HG03565 (cell line): ENCODE measurements around the gene XIRP1.

Experiments used
- ATAC-seq: cut with Tn5 transposase; IDR thresholded peaks from one replicate; pipeline ENCODE4 v1.9.1; 2021; ENCODE audit warnings: mild to moderate bottlenecking, moderate library complexity; ENCODE audit not compliant: unreplicated experiment

The XIRP1 gene

DNA sequence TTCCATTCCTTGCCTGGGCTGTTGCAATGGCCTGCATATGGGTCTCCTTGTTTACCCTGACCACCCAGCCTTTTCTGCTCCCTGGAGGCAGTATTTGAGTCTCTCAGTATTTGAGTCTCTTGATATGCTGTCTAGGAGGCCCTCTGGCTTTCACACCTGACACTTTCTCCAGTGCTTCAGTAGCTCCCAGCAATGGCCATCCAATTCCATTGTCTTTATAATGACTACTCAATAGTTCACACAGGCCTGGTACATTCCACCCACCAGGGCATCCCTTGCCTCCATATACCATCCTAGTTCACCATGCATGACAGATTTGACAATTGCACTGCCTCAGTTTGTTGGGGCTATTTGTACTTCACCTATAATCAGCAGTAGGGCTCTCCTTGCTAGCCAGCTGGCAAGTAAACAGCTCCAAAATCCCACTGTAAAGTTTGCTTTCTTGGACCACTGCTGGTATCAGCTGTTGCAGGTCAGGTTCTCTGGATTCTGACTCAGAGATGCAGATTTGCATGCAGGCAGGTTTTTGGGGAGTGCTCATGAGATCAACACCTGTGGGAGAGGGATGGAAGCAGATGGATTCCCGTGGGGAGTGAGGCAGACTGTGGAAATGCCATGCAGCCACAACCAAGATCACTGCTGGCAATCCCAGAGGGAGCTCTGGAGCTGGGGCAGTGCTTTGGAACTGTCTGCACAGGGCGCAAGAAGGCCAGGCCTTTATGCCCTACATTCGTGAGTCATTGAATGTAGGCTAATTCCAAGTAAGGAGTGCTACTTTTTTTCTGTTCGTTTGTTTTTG, 19.1 kb upstream of the XIRP1 start:
- ATAC-seq = no peak

DNA sequence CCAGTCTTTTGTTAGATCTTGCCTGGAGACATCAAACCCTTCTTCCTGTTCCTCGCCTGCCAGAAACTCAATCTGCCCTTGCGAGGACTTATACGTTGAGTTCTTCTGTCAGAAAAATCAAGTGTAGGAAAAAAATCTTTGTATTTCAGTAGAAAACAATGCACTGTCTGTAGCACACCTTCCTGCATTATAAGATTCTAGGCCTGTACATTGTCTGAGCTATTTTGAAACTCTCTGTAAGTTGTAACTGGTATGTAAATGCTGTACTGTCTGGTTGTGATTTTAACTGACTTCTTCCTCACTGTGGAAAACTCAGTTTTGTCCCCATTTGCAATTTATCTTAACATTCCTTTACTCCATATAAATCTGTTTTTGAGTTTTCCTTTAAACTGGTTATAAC, 17.7 kb upstream of the XIRP1 start:
- ATAC-seq = no peak

DNA sequence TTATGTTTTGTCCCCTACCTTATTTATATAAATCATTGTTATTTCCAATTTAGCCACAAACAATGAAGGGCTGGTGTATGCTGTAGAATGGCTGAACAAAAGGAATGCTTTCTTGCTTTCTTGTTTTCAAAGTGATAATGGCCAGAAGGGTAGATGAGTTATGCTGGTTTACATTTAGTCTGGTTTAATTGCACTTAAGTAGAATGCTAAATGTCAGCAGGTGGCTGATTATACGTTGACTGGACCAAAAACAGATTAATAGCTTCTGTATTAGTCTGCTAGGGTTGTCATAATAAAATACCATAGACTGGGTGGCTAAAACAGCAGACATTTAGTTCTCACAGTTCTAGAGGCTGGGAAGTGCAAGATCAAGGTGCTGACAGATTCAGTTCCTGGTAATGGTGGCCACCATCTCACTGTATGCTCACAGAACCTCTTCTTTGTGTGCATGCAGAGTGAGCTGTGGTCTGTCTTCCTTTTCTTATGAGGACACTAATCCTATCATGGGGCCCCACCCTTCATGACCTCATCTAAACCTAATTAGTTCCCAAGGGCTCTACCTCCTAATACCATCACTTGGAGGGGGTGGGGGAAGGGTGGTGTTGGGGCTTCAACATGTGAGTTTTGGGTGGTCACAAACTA, 17.1 kb upstream of the XIRP1 start:
- ATAC-seq = no peak

DNA sequence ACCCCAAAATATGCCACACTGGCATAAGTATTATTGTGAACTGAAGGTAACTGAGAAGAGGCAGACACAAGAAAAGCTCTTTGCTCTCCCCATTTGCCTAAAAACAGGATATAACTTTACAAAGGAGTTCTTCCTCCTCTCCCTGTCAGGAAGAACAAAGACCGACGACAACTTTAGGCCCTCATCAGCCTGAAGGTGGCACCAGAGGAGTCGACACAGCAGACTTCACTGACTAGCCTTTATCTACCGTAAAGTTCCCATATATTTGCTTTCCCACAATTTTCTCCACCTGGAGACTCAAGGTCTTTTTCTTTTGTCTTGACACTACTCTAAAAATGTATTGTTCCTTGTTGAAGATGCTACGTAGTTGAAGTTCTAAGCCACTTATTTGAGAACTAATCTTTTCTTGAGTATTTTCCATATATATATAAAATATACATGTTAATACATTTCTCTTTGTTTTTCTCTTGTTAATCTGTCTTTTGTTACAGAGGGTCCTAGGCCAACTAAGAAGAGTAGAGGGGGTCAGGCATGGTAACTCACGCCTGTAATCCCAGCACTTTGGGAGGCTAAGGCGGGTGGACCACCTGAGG, 16.2 kb upstream of the XIRP1 start:
- ATAC-seq = no peak

DNA sequence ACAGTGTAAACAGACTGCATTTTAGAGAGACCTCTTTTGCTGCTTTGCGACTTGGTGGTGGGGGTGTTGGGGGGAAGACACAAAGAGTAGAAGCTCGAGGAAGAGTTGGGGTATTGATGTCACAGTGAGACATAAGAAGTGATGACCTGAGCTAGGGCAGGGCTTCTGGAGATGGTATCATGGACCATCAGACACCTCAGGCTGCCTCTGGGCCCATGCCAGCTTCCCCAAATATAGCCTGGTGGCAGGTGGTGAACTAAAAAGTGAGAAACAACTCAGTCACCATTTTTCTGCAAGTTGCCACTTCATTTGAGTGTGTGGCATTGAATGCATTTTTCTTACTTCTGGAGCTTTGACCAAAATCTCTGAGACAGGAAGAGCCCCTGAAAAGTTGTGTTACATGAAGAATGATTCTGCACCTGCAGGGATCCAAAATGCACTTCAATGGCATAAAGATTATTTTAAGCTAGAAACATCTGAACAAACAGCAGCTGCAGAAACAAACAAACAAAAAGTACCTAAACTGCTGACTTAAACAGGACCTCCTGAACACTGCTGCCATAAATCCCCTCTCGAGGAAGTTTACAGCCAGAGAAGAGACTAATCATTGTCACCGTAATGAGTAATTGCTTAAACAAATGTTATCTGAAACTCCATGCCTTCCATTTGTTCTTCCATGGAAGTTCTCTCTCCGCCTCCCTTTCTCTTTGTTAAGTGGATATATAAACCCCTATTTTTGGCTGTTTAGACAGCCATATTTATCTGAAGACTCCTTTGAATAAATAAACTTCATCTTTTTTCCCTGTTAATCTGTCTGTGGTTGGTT, 15.2 kb upstream of the XIRP1 start:
- ATAC-seq = no peak

DNA sequence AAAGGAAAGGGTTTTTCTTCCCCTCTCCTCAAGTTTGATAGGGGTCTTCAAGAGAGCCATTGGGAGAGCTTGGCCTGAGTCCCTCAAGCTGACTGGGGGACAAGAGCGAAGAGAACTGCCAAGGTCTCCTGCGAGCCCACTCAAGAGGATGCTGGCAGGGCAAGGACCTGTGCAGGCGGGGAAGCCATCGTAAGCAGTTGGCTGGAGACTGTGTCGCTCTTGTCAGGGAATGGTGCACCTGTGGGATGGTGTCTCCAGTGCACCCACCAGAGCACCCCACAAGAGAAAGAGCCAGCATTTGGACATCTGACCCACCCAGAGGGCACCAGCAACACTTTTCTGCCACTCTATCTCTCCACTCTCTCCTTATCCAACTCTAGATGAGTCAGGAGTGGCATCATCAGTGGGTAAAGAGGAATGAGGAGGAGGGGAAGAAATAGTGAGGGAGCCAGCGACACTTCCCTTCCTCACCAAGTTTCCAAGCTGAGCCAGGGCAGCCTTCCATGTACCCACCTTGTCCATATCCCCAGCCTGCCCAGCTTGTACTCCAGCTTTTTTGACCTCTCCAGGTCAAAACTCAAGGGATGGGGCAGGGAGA, 13.6 kb upstream of the XIRP1 start:
- ATAC-seq = no peak

DNA sequence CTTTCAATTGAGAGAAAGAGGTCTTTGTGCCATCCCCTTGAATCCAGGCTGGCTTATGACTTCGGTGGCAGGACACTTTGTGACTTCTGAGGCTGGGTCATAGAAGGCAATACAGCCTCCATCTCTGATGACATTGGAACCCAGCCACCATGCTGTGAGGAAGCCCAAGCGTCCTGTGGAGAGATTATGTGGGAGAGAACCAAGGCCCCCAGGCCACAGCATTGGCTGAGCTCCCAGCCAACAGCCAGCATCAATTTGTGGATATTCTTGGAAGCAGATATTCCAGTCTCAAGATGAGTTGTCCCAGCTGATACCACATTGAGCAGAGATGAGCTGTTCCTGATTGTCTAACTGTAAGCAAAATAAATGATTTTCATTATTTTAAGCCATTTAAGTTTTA, 12.7 kb upstream of the XIRP1 start:
- no peak for ATAC-seq

DNA sequence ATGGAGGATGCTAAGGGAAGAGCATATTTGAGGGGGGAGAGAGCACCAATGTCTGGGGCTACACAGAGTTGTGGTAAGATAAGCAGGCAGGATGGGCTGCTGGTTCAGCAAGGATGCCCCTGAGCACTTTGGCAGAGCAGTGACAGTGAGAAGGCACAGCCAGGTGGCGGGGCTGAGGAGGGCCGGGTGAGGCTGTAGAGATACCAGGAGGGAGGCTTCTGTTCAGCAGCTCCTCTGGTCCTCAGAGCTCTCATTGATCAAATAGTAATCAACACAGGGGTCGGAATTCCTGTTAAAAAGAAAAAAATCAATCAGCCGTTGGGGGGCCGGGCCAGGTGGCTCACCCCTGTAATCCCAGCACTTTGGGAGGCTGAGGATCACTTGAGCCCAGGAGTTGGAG, 11.5 kb upstream of the XIRP1 start:
- no peak for ATAC-seq

DNA sequence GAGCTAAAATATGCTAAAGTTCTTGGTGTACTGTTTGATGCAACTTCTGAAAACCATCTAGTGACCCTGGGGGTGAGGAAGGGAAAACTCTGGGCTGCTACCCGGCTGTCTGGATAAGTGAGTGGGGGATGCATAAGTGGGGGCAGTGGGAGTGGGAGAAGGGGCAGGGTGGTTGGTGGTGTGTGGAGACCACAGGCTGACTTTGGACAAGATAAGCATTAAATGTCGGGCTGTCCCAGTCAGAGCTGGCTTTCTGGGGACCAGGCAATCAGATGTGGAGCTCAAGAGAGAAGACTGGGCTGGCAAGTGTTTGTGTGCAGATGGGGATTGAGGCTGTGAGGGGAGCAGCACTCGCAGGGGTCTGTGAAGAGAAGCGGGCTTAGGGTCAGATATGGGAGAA, 11.0 kb upstream of the XIRP1 start:
- no peak for ATAC-seq

DNA sequence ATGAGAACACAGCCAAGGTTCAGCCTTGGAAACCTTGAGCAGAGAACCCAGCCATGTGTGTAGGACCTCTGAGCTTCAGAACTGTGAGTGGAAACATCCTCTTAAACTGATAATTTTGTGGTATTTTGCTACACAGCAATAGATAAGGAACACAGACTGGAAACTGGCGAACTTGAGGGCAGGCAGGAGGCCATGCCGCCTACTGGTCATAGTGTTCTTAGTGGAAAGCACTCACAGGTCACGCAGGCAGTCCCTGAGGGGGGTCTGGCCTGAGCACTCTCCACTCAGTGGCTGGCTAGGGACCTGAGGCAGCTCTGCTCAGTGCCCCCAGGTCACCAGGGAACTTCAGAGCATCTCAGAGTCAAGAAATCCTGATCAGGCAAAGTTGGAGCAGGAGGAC, 9.7 kb upstream of the XIRP1 start:
- ATAC-seq = no peak

DNA sequence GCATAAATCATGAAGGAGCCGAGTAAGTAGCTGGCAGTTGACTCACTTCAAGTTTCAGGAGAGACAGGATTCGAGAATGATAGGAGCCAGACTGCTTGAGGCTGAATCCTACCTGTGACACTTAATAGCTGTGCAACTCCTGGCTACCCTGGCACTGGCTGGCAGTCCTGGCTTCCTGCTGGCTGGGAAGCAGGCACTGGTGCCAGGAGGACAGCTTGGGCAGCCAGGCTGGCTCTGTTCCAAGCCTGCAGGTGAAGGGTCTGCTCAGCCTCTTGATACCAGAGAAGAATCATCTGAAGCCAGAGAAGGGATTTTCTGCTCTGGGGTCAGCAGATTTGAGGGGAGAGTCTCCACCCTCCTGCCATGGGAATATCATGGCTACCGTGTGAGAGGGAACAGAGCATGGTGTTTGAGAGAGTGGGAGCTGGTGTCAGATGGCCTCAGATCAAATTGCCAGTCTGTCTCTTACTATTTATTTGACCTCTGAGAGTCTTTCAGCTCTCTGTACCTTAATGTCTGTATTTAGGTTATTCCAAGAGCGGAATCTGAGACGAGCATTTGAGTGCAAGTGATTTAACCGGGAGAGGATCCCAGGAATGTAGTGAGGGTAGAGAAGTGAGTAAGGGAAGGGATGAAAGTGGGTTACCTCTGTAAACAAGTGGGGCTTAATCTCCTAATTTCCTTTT, 4.4 kb upstream of the XIRP1 start:
- ATAC-seq = no peak

DNA sequence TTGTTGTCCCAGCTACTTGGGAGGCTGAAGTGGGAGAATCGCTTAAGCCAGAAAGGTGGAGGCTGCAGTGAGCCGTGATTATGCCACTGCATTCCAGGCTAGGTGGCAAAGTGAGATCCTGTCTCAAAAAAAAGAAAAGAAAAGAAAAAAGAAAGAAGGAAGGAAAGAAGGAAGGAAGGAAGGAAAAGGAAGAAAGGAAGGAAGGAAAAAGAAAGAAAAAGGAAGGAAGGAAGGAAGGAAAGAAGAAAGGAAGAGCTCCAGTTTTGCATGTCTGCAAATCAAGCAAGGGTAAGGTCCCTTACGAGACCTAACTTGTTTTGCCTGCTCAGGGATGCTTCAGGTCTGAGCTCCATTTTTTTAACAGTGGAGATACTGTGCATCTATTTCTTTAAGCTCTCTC, 3.6 kb upstream of the XIRP1 start:
- ATAC-seq = no peak

DNA sequence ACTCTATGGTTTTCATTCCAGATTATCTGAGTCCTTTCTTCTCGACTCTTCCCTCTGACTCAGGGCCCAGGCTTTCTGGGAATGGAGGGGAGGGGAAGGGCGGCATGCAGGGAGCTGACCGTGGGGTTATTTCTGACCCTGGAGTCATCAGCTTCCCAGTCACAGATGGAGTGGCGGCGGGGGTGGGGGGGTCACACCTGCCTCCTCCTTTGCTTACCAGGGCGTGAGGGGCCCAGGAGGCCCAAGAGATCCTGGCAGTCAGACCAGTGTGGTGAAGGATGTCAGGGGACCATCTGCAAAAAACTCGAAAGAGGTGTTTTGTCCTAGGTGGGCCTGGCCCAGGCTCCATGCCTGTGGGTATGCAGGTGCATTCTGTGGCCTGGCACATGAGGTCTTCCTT, 996 bp upstream of the XIRP1 start:
- ATAC-seq = no peak

DNA sequence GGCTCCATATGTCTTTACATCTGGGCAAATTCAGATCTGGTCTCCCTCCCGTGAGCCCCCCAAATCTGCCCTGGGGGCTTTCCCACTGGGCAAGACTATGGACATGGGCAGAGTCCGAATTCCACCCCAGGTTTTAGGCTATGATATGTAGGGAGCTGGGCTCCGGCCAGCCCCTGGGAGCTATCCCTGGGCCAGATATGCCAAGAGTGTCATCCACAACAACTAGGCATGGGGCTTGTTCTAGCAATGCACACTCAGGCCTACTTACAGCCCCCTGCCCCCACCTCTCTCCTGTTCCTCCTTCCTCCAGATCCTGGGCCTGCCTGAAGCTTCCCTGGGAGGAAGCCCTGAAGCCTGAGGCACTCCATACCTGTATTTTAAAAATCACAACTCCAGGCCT, 622 bp downstream of the XIRP1 start:
- ATAC-seq = no peak

DNA sequence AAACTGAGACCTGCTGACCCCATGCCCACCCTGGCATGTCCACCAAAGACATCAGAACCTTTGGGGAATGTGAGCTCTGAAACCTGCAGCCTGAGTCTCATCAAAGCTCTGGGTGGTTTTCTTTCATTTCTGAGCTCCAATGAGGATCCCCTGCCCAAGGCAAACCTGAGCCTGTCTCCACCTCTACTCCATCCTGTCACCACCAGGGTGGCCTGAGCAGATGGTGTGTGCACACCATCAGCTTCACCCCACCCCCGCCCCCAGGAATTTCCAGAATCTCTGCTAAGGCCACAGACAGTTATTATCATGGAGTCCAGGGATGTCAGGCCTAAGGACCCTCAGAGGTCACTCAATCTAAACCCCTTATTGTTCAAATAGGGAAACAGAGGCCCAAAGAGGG, 1.3 kb downstream of the XIRP1 start:
- no peak for ATAC-seq

DNA sequence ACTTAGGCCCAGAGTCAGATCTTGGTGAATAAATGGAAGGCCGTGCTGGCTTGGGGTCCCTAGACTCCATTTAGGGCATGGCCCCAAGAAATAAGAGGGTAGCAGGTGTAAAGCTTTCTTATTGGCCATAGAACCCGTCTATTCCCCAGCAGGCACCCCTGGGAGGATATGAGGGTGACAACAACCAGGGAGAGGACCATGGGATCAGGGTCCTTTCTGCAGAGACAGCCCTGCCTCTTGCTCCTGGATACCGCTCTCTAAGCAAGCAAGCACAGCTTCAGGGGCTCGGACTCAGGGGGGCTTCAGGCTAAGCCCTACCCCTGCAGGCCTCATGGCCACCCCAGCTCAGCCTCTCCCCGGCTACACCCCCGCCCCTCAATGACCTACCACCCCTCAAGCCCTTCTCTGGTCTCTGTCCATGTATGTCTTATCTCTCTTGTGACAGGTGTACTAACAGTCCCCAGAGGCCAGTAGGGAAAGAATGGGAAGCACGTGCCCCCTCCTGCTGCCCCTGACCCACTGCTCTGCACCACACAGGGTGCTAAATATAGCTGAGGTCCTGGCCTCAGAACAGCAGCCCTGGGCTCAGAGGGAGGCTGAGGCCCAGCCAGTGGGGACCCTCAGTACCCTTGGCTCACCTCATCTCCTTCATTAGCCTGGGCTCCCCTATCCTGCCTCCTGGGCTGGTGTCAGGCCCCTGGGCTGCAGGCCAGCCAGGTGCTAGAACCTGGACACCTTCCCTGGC, 1.9 kb downstream of the XIRP1 start:
- no peak for ATAC-seq

DNA sequence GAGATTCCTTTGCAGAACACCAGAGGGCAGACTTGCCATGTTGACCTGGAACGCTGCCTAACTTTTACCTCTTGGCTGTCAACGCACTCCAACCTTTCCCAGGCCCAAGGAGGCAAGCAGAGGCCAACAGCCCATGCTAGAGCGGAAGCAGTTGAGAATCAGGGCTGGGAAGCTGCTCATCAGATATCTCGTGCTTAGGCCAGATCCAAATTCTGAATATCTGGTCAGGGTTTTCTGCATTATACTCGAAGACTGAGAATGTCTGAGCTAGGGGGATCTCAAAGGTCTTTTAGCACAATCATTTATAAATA, 2.5 kb downstream of the XIRP1 start:
- ATAC-seq = peak; percentile 48

DNA sequence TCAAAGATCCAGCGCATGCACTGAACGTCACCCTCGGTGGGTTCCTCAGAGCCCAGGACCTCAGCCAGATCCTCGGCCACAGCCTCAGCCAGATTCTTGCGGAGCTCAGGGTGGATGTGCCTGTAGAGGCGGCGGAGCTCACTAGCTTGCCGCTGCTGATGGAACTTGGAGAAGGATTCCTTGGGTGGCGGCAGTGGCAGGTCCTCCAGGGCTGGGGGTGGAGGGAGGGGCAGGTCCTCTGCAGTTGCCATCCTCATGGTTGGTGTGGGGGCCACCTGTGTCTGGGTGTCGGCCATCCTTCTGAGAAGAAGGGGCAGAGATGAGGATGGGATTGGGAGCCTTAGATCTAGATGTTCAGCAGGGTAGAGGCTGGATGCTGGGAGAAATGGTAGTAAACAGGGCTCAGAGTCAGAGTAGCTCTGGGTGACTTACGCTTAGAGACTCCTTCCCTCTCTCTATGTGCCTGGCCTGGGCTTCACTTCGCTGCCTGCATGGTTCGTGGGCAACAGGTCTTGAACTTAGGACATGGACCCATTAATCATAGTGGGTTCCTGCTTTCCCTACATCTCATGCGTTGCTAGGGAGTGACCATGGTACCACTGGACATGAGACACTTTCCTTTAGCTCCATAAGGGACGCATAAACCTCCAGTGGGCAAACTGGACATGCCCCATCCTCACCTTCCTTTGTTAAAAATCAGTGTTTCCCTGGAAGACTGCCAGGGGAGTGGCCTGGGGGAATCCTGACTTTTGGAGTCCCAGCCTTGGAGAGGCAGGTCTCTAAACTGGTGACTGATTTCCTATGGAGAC, 3.0 kb downstream of the XIRP1 start:
- no peak for ATAC-seq
